HG02759 (cell line): Measurements from ENCODE around the gene COMTD1.
A peak's percentile ranks its signal among the peaks of the same experiment; 100 is the strongest.

Source experiments
- ATAC-seq: cut with Tn5 transposase; IDR thresholded peaks from one replicate; pipeline ENCODE4 v1.9.1; 2021; ENCODE audit warnings: mild to moderate bottlenecking, moderate library complexity; ENCODE audit not compliant: unreplicated experiment

The COMTD1 gene

GRCh38 chr10:75235375-75236177 lies at the start of gene COMTD1:
COMTD1 (minus strand) TSS chr10:75235957; CDS start chr10:75235928, 29 bp downstream.
- peak; percentile 77 for ATAC-seq

GRCh38 chr10:75283671-75284470 lies 48.1 kb upstream of the COMTD1 start:
- ATAC-seq = no peak

- ATAC-seq = no peak
Measured at GRCh38 chr10:75283078-75283670, 47.4 kb upstream of the COMTD1 start.

- ATAC-seq = no peak
Measured at GRCh38 chr10:75281974-75282373, 46.2 kb upstream of the COMTD1 start.

GRCh38 chr10:75280236-75280635 lies 44.5 kb upstream of the COMTD1 start:
- no peak for ATAC-seq

- no peak for ATAC-seq
Measured at GRCh38 chr10:75276069-75276872, 40.5 kb upstream of the COMTD1 start.

- no peak for ATAC-seq
Measured at GRCh38 chr10:75272896-75273295, 37.1 kb upstream of the COMTD1 start.

GRCh38 chr10:75272094-75272493 lies 36.3 kb upstream of the COMTD1 start:
- no peak for ATAC-seq

- no peak for ATAC-seq
Measured at GRCh38 chr10:75269605-75270004, 33.8 kb upstream of the COMTD1 start.

GRCh38 chr10:75266945-75267344 lies 31.2 kb upstream of the COMTD1 start:
- ATAC-seq = no peak

- ATAC-seq = no peak
Measured at GRCh38 chr10:75265856-75266255, 30.1 kb upstream of the COMTD1 start.

GRCh38 chr10:75263806-75264205 lies 28.0 kb upstream of the COMTD1 start:
- no peak for ATAC-seq

GRCh38 chr10:75261813-75262705 lies 26.3 kb upstream of the COMTD1 start:
- no peak for ATAC-seq

- ATAC-seq = no peak
Measured at GRCh38 chr10:75260990-75261389, 25.2 kb upstream of the COMTD1 start.

GRCh38 chr10:75254739-75255138 lies 19.0 kb upstream of the COMTD1 start:
- ATAC-seq = no peak

GRCh38 chr10:75253281-75254220 lies 17.8 kb upstream of the COMTD1 start:
- no peak for ATAC-seq

GRCh38 chr10:75250934-75251333 lies 15.2 kb upstream of the COMTD1 start:
- ATAC-seq = no peak

- ATAC-seq = no peak
Measured at GRCh38 chr10:75247797-75248196, 12.0 kb upstream of the COMTD1 start.

- no peak for ATAC-seq
Measured at GRCh38 chr10:75246506-75246905, 10.7 kb upstream of the COMTD1 start.
